NB4 (cell line): ENCODE measurements around the gene EXOC4.

Experiments
- MYC ChIP-seq: IDR thresholded peaks from 2 replicates; pipeline ENCODE4 v1.6.1; 2011; ENCODE audit warnings: low read depth, low read length
- POLR2A ChIP-seq: IDR thresholded peaks from 2 replicates; pipeline ENCODE4 v1.6.1; 2011; ENCODE audit warnings: mild to moderate bottlenecking; ENCODE audit not compliant: insufficient read length; ENCODE audit errors: extremely low read depth
- TF ChIP-seq, protein P1 (sequence below): IDR thresholded peaks from one replicate; pipeline ENCODE4 v1.5.1; 2012; ENCODE audit warnings: low read depth, low read length

DNA sequence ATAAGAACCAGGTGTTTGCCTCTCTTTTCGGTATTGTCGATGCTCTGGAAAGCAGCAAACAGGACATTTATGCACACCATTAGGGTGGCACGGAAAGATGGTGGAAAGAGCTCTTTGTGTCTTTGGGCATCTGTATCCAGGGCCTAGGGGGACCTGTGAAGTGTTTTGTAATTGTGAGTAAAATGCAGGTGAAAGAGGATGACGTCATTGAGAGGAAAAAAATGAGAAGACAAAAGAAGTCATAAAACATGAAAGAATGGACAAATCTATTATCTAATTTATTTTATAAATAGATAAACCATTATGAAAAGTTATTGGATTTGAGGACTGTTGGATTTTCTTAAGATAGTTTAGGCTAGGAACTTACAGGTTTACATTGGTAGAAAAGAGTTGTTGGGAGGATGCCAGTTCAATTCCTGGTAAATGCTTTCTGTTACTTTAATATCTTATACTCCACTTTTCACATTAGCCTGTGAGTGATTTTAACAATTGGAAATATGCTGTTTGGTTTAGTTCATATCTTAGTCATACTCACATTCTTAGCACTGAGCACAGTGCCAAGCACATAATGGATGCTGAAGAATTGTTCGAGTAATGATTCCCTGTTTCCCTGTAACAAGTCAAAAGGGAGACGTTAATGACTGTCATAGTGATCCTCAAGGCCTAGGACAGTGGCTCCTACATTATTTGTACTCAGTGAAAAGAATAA is 62.6 kb downstream of the EXOC4 start:
- TF ChIP-seq, protein P1, sequence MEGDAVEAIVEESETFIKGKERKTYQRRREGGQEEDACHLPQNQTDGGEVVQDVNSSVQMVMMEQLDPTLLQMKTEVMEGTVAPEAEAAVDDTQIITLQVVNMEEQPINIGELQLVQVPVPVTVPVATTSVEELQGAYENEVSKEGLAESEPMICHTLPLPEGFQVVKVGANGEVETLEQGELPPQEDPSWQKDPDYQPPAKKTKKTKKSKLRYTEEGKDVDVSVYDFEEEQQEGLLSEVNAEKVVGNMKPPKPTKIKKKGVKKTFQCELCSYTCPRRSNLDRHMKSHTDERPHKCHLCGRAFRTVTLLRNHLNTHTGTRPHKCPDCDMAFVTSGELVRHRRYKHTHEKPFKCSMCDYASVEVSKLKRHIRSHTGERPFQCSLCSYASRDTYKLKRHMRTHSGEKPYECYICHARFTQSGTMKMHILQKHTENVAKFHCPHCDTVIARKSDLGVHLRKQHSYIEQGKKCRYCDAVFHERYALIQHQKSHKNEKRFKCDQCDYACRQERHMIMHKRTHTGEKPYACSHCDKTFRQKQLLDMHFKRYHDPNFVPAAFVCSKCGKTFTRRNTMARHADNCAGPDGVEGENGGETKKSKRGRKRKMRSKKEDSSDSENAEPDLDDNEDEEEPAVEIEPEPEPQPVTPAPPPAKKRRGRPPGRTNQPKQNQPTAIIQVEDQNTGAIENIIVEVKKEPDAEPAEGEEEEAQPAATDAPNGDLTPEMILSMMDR: no peak
- TF ChIP-seq POLR2A: no peak
- no peak for TF ChIP-seq MYC
